C4-2B (cell line): ENCODE results near the gene SMIM7.

ENCODE experiments used
- H3K27ac ChIP-seq: fragments of 450-650 bp; 2 replicates; pipeline ENCODE4 v1.5.1; 2017
- CTCF ChIP-seq: fragments of 450-650 bp; conservative IDR thresholded peaks from 2 replicates; pipeline ENCODE4 v1.5.1; 2017; ENCODE audit warnings: mild to moderate bottlenecking
- ZFX ChIP-seq: fragments of 450-650 bp; IDR thresholded peaks from 2 replicates; pipeline ENCODE4 v1.6.1; 2017

SMIM7 gene

GRCh38 chr19:16626796-16627192, 33.1 kb downstream of the SMIM7 start:
- H3K27ac ChIP-seq = peak overlapping the region; percentile 96
- TF ChIP-seq ZFX (no peak), CTCF (no peak)

GRCh38 chr19:16625163-16625958, 34.6 kb downstream of the SMIM7 start:
- no peak overlapping the region for H3K27ac ChIP-seq
- TF ChIP-seq ZFX (no peak), CTCF (no peak)

GRCh38 chr19:16624236-16624635, 35.7 kb downstream of the SMIM7 start:
- no peak for TF ChIP-seq CTCF
- TF ChIP-seq ZFX = no peak
- no peak overlapping the region for H3K27ac ChIP-seq

GRCh38 chr19:16623576-16623975, 36.4 kb downstream of the SMIM7 start:
- H3K27ac ChIP-seq = no peak overlapping the region

GRCh38 chr19:16623066-16623465, 36.9 kb downstream of the SMIM7 start:
- TF ChIP-seq CTCF = no peak
- no peak for TF ChIP-seq ZFX
- no peak overlapping the region for H3K27ac ChIP-seq

More at GRCh38 chr19:16623576-16623975, 36.4 kb downstream of the SMIM7 start:
- TF ChIP-seq CTCF (no peak), ZFX (no peak)

GRCh38 chr19:16621165-16621800, 38.7 kb downstream of the SMIM7 start:
- H3K27ac ChIP-seq = no peak overlapping the region
- no peak for TF ChIP-seq ZFX
- no peak for TF ChIP-seq CTCF

GRCh38 chr19:16620584-16620983, 39.4 kb downstream of the SMIM7 start:
- no peak overlapping the region for H3K27ac ChIP-seq
- no peak for TF ChIP-seq ZFX
- TF ChIP-seq CTCF = no peak
